Tibial nerve (tissue), 4 donors: ENCODE data around the gene RCSD1. TPM values are rescaled to one million over a fixed set of nuclear protein-coding genes. Genes with fewer than 3 reads are reported as not detected.
"Not testable (repeated sequence)": the region's sequence is repeated elsewhere in the genome, so short reads cannot be mapped to it uniquely, and the experiment has no call there.

Source experiments
- DNase-seq, 2 donors: peaks; one replicate each; pipeline ENCODE4 v3.0.0-alpha.2; 2019; ENCODE audit warnings: low spot score in 2 of 2
- H3K27ac ChIP-seq, 4 donors: fragments of 200-600 bp; sonication (generic) in 3 of 4; one replicate each; pipeline ENCODE4 v1.5.1; 2017 to 2019; ENCODE audit warnings: mild to moderate bottlenecking in 1 of 4
- H3K27me3 ChIP-seq, 2 donors: fragments of 200-600 bp; sonication (generic) in 1 of 2; one replicate each; pipeline versions ENCODE4 v1.5.1 to v1.6.0; 2017 to 2019
- H3K36me3 ChIP-seq, 3 donors: fragments of 200-600 bp; sonication (generic); one replicate each; pipeline ENCODE4 v1.5.1; 2018 to 2019
- H3K4me1 ChIP-seq, 4 donors: fragments of 200-600 bp; sonication (generic) in 3 of 4; one replicate each; pipeline ENCODE4 v1.5.1; 2017 to 2019
- H3K4me3 ChIP-seq, 4 donors: fragments of 200-600 bp; sonication (generic) in 3 of 4; one replicate each; pipeline ENCODE4 v1.5.1; 2017 to 2019; ENCODE audit warnings: mild to moderate bottlenecking in 1 of 4, moderate library complexity in 1 of 4
- H3K9me3 ChIP-seq, 4 donors: fragments of 200-600 bp; sonication (generic) in 3 of 4; one replicate each; pipeline ENCODE4 v1.5.1; 2017 to 2019
- CTCF ChIP-seq, 5 experiments: fragments of 200-600 bp in 3 of 5; fragments of 450-650 bp in 2 of 5; sonication (generic) in 3 of 5; IDR thresholded peaks; one replicate each; pipeline ENCODE4 v1.5.1; 2016 to 2019; ENCODE audit warnings: antibody characterized with exemption in 5 of 5, mild to moderate bottlenecking in 3 of 5, moderate library complexity in 2 of 5
- EP300 ChIP-seq, 2 donors: sonication (generic); formaldehyde crosslinking; IDR thresholded peaks; one replicate each; pipeline ENCODE4 v1.6.1; 2017; ENCODE audit warnings: antibody characterized with exemption in 2 of 2, mild to moderate bottlenecking in 1 of 2
- POLR2A ChIP-seq, 2 donors: fragments of 450-650 bp; IDR thresholded peaks; one replicate each; pipeline ENCODE4 v1.6.1; 2017; ENCODE audit warnings: antibody characterized with exemption in 2 of 2, mild to moderate bottlenecking in 2 of 2, moderate library complexity in 2 of 2
- WGBS, 2 donors: methylation state at CpG; one replicate each; pipeline ENCODE4 v1.1.5; 2018; 5-methylcytosine and 5-hydroxymethylcytosine counted together
- total RNA-seq, 4 donors: library from RNA; depleted of rRNA; stranded (reverse); fragments of >200 nt; gene quantifications; one replicate each; pipeline ENCODE4 v1.1.0, GENCODE V29; 2016

RCSD1 gene
- total RNA-seq, 4 donors from 2014 or later = 10.0 to 17.7 (median 12.9) TPM

GRCh38 chr1:167718914-167719691, 89.1 kb downstream of the RCSD1 start:
- Histone ChIP-seq H3K4me3 (no peak overlapping the region), H3K4me1 (peaks cover 0 to 30% (median 11%) of the 10 kb centered on the region in 4 donors), H3K27ac (no peak overlapping the region), H3K36me3 (no peaks in the 10 kb centered on the region), H3K9me3 (no peaks in the 10 kb centered on the region), H3K27me3 (no peaks in the 10 kb centered on the region)
- DNase-seq = no peak
- TF ChIP-seq POLR2A (IDR thresholded peaks at IDR 0.05) = no peak
- TF ChIP-seq CTCF (IDR thresholded peaks at IDR 0.05) = no peak
- no peak for TF ChIP-seq EP300 (IDR thresholded peaks at IDR 0.05)
- 78 to 79% methylated on average over 7 of the region's 7 CpGs for WGBS, 2 donors

GRCh38 chr1:167719715-167720421, 89.8 kb downstream of the RCSD1 start:
- DNase-seq, H3K27ac ChIP-seq: not testable (repeated sequence)
- H3K4me1 ChIP-seq = peaks cover 0 to 36% (median 11%) of the 10 kb centered on the region in 4 donors

GRCh38 chr1:167720965-167721616, 91.1 kb downstream of the RCSD1 start:
- DNase-seq = peak in 1 of 2 donors; percentile 43
- Histone ChIP-seq H3K27ac (peak overlapping the region; percentile 58 to 88 (median 86)), H3K4me1 (peaks cover 0 to 34% (median 11%) of the 10 kb centered on the region in 4 donors), H3K36me3 (no peaks in the 10 kb centered on the region), H3K9me3 (no peaks in the 10 kb centered on the region), H3K4me3 (peak overlapping the region; percentile 75 to 96 (median 88)), H3K27me3 (no peaks in the 10 kb centered on the region)
- WGBS, 2 donors = 14 to 24% methylated on average over 13 of the region's 13 CpGs
- peak in 2 of 5 experiments; percentile 26 to 41 for TF ChIP-seq CTCF (IDR thresholded peaks at IDR 0.05)
- TF ChIP-seq EP300 (IDR thresholded peaks at IDR 0.05) = no peak

More at GRCh38 chr1:167719715-167720421, 89.8 kb downstream of the RCSD1 start:
- H3K27me3 ChIP-seq, H3K36me3 ChIP-seq, H3K9me3 ChIP-seq, H3K4me3 ChIP-seq: not testable (repeated sequence)
- WGBS, 2 donors = 89 to 91% methylated on average over 25 of the region's 25 CpGs

GRCh38 chr1:167721617-167722151, 91.7 kb downstream of the RCSD1 start, which contains the start of gene MPZL1:
TSS of gene MPZL1 (plus strand) at chr1:167721982. CDS start at chr1:167722152, 170 bp downstream.
- Histone ChIP-seq H3K27ac (peak within 1 kb of the TSS; percentile 58 to 88 (median 86)), H3K4me1 (peaks cover 0 to 40% (median 11%) of the 10 kb centered on the region in 4 donors), H3K9me3 (no peaks in the 10 kb centered on the region), H3K4me3 (peak within 1 kb of the TSS; percentile 75 to 96 (median 88)), H3K27me3 (no peaks in the 10 kb centered on the region), H3K36me3 (no peaks in the 10 kb centered on the region)
- WGBS, 2 donors = 0 to 1% methylated on average over 48 to 52 of the region's 52 CpGs
- DNase-seq = peak; percentile 93 to 98
- peak; percentile 63 to 76 for TF ChIP-seq POLR2A (IDR thresholded peaks at IDR 0.05)
- TF ChIP-seq EP300 (IDR thresholded peaks at IDR 0.05) = peak in 1 of 2 donors; percentile 79
- no peak for TF ChIP-seq CTCF (IDR thresholded peaks at IDR 0.05)

GRCh38 chr1:167722152-167722869, 92.3 kb downstream of the RCSD1 start:
- H3K9me3 ChIP-seq = no peaks in the 10 kb centered on the region
- TF ChIP-seq POLR2A (IDR thresholded peaks at IDR 0.05) (no peak), EP300 (IDR thresholded peaks at IDR 0.05) (no peak), CTCF (IDR thresholded peaks at IDR 0.05) (no peak)
- H3K36me3 ChIP-seq = no peaks in the 10 kb centered on the region
- peak overlapping the region; percentile 75 to 96 (median 88) for H3K4me3 ChIP-seq
- H3K27ac ChIP-seq = peak overlapping the region; percentile 58 to 88 (median 86)
- WGBS, 2 donors = 1% methylated on average over 31 to 51 of the region's 52 CpGs
- no peak for DNase-seq
- no peaks in the 10 kb centered on the region for H3K27me3 ChIP-seq
- peaks cover 0 to 44% (median 11%) of the 10 kb centered on the region in 4 donors for H3K4me1 ChIP-seq
